Peyer's patch (tissue), 4 donors: ENCODE data around the gene HAP1. TPM values are rescaled to one million over a fixed set of nuclear protein-coding genes. Genes with fewer than 3 reads are reported as not detected.
"Not testable (repeated sequence)": the region's sequence is repeated elsewhere in the genome, so short reads cannot be mapped to it uniquely, and the experiment has no call there.

ENCODE experiments used
- DNase-seq, 3 donors: peaks; one replicate each; pipeline ENCODE4 v3.0.0-alpha.2; 2017 to 2019
- H3K27ac ChIP-seq, 4 donors: fragments of 200-600 bp; sonication (generic); one replicate each; pipeline ENCODE4 v1.5.1; 2016 to 2019
- H3K27me3 ChIP-seq, 2 donors: fragments of 200-600 bp; sonication (generic); one replicate each; pipeline ENCODE4 v1.5.1; 2019
- H3K36me3 ChIP-seq, 3 donors: fragments of 200-600 bp; sonication (generic); one replicate each; pipeline ENCODE4 v1.5.1; 2016 to 2019
- H3K4me1 ChIP-seq, 4 donors: fragments of 200-600 bp; sonication (generic); one replicate each; pipeline ENCODE4 v1.5.1; 2016 to 2019
- H3K4me3 ChIP-seq, 4 donors: fragments of 200-600 bp; sonication (generic); 1 replicate in 3 of 4; 2 replicates in 1 of 4; pipeline ENCODE4 v1.5.1; 2016 to 2019; ENCODE audit warnings: mild to moderate bottlenecking in 1 of 4
- H3K9me3 ChIP-seq, 4 donors: fragments of 200-600 bp; sonication (generic); one replicate each; pipeline ENCODE4 v1.5.1; 2016 to 2019; ENCODE audit warnings: mild to moderate bottlenecking in 1 of 4
- POLR2A ChIP-seq, 2 donors: fragments of 450-650 bp; IDR thresholded peaks; one replicate each; pipeline ENCODE4 v1.5.1; 2017; ENCODE audit warnings: antibody characterized with exemption in 2 of 2, mild to moderate bottlenecking in 2 of 2, moderate library complexity in 2 of 2
- total RNA-seq, 4 donors: library from RNA; depleted of rRNA; stranded (reverse); fragments of >200 nt; gene quantifications; one replicate each; pipeline ENCODE4 v1.1.0, GENCODE V29; 2016
- TF ChIP-seq, protein P1 (sequence below), 6 experiments: fragments of 450-650 bp in 4 of 6; fragments of 200-600 bp in 2 of 6; sonication (generic) in 1 of 6; IDR thresholded peaks; one replicate each; pipeline ENCODE4 v1.5.1; 2017 to 2019; ENCODE audit warnings: antibody characterized with exemption in 6 of 6, mild to moderate bottlenecking in 3 of 6, moderate library complexity in 1 of 6

HAP1 gene
- total RNA-seq, 4 donors from 2014 or later: 0.94 to 5.0 TPM; not detected in 2

DNA sequence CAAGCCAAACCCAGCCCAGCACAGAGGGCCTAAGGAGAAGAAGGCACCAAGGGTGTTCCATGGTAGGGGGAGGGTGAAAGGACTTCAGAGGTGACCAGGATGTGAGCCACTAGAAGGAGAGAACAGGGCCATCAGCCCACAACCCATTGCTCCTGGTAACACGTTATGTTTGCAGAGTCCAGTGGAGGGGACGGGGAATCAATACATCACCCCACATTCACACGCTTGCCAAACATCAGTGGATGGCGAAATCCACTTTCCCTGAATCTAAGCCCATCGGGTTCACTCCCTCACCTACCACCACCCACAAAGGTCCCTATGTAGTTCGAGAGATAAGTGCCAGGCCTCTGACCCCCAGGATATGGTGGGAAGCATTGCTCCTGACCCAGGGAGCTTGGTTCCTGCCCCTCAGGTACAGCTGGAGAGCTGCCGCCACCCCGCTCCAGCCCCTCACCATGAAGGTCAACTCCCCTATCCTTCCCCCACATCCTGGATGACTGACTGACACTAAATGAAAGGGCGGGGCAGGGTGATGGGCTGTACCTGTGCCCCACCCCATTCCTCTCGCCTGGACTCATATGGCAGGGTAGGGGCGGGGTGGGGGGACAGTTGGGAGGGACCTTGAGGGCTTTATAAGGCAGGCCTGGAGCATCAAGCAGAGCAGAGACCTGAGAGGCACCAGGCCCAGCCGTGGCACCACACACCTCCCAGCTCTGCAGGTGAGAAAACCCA is 22.6 kb downstream of the HAP1 start, which contains the start of gene GAST:
TSS of gene GAST (plus strand) at position 663 of the 732 bp plus-strand sequence. CDS start 3,106 bp downstream, outside the sequence.
- Histone ChIP-seq H3K4me3 (no peak within 1 kb of the TSS), H3K36me3 (no peaks in the 10 kb centered on the region), H3K4me1 (no peaks in the 10 kb centered on the region), H3K27ac (no peak within 1 kb of the TSS), H3K9me3 (no peaks in the 10 kb centered on the region), H3K27me3 (no peaks in the 10 kb centered on the region)
- no peak for DNase-seq
- TF ChIP-seq POLR2A (IDR thresholded peaks at IDR 0.05): no peak
- TF ChIP-seq, protein P1, sequence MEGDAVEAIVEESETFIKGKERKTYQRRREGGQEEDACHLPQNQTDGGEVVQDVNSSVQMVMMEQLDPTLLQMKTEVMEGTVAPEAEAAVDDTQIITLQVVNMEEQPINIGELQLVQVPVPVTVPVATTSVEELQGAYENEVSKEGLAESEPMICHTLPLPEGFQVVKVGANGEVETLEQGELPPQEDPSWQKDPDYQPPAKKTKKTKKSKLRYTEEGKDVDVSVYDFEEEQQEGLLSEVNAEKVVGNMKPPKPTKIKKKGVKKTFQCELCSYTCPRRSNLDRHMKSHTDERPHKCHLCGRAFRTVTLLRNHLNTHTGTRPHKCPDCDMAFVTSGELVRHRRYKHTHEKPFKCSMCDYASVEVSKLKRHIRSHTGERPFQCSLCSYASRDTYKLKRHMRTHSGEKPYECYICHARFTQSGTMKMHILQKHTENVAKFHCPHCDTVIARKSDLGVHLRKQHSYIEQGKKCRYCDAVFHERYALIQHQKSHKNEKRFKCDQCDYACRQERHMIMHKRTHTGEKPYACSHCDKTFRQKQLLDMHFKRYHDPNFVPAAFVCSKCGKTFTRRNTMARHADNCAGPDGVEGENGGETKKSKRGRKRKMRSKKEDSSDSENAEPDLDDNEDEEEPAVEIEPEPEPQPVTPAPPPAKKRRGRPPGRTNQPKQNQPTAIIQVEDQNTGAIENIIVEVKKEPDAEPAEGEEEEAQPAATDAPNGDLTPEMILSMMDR (IDR thresholded peaks at IDR 0.05): no peak

DNA sequence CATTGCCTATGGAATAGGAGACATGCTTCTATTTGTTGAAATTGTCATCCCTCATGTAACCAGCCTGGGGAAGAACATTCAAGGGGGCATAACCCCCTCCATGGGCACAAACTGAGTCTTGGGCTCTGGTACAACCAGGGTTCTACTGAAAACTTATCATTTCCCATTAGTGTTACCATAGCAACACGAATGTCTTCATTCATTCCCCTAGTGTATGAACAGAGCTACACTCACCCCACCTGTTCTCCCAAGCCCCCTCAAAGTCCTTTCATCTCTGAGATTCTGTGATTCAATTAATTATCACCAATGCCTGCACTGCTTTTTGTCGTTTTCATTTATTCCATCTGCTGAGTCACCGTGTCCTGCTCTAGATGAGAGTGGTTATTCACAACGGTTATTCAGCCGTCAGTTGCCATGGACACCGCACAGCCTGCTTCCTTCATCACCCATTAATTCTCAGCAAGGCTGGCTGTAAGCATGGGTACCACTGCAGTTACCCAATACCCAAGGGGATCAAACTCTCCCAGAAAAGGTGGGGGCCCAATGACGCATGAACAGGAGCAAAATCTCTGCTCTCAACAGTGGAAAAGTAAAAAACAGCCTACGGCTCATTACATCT is 23.9 kb downstream of the HAP1 start:
- no peak for TF ChIP-seq POLR2A (IDR thresholded peaks at IDR 0.05)
- TF ChIP-seq, protein P1 (IDR thresholded peaks at IDR 0.05): no peak
- no peak for DNase-seq

DNA sequence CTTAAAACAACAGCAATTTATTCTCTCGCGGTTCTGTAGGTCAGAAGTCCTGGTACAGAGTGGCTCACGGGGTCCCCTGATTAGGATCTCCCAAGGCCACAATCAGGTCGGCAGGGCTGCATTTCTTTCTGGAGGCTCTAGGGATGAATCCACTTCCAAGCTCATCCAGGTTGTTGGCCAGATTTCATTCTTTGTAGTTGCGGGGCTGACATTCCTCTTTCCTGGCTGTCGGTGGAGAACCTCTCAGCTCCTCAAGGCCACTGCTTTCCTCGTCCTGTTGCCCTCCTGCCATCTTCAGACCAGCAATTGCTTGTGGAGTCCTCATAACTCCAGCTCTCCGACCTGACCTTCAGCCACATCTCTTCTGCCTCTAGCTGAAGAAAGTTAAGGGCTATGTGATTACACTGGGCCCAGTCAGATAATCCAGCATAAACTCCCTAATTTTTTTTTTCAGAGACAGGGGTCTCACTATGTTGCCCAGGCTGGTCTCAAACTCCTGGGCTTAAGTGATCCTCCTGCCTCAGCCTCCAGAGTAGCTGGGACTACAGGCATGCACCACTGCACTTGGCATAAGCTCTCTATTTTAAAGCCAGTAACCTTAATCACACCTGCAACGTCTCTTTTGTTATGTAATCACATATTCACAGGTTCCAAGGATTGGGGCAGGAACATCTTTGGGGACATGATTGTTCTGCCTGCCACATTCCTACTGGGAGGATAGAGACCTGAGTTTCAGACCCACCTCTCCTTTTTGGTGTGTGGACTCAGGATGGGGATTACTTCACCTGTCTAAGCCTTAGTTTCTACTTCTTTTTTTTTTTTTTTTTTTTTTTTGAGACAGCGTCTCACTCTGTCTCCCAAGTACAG is 26.4 kb downstream of the HAP1 start:
- no peak for DNase-seq
- H3K9me3 ChIP-seq: no peaks in the 10 kb centered on the region
- no peaks in the 10 kb centered on the region for H3K27me3 ChIP-seq
- H3K27ac ChIP-seq: no peak overlapping the region
- H3K4me3 ChIP-seq: no peak overlapping the region
- no peaks in the 10 kb centered on the region for H3K36me3 ChIP-seq
- no peaks in the 10 kb centered on the region for H3K4me1 ChIP-seq
- TF ChIP-seq, protein P1 (IDR thresholded peaks at IDR 0.05): no peak
- TF ChIP-seq POLR2A (IDR thresholded peaks at IDR 0.05): no peak

More for the DNA sequence above, 23.9 kb downstream of the HAP1 start:
- H3K9me3 ChIP-seq: no peaks in the 10 kb centered on the region
- H3K4me1 ChIP-seq: no peaks in the 10 kb centered on the region
- H3K27me3 ChIP-seq: no peaks in the 10 kb centered on the region
- no peaks in the 10 kb centered on the region for H3K36me3 ChIP-seq
- no peak overlapping the region for H3K4me3 ChIP-seq
- H3K27ac ChIP-seq: no peak overlapping the region

- DNase-seq: no peak
- Histone ChIP-seq H3K27me3 (no peaks in the 10 kb centered on the region), H3K9me3 (no peaks in the 10 kb centered on the region), H3K4me3 (no peak overlapping the region), H3K36me3 (no peaks in the 10 kb centered on the region), H3K27ac (no peak overlapping the region), H3K4me1 (no peaks in the 10 kb centered on the region)
- TF ChIP-seq POLR2A (IDR thresholded peaks at IDR 0.05): no peak
- TF ChIP-seq, protein P1 (IDR thresholded peaks at IDR 0.05): no peak
Measured at GRCh38 chr17:41705271-41705991, 29.0 kb downstream of the HAP1 start.

DNA sequence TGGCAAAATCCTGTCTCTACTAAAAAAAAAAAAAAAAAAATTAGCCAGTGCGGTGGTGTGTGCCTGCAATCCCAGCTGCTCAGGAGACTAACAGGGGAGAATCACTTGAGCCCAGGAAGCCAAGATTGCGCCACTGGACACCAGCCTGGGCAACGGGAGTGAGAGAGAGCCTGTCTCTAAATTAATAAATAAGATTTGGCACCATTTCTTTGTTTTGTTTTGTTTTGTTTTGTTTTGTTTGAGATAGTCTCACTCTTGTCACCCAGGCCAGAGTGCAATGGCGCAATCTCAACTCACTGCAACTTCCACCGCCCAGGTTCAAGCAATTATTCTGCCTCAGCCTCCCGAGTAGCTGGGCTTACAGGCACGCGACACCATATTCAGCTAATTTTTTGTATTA is 31.7 kb downstream of the HAP1 start:
- Histone ChIP-seq H3K27me3 (no peaks in the 10 kb centered on the region), H3K27ac (no peak overlapping the region), H3K9me3 (no peaks in the 10 kb centered on the region), H3K36me3 (no peaks in the 10 kb centered on the region), H3K4me1 (peaks cover 0 to 2% (median 0%) of the 10 kb centered on the region in 4 donors), H3K4me3 (no peak overlapping the region)
- TF ChIP-seq, protein P1 (IDR thresholded peaks at IDR 0.05): no peak
- no peak for TF ChIP-seq POLR2A (IDR thresholded peaks at IDR 0.05)
- no peak for DNase-seq

DNA sequence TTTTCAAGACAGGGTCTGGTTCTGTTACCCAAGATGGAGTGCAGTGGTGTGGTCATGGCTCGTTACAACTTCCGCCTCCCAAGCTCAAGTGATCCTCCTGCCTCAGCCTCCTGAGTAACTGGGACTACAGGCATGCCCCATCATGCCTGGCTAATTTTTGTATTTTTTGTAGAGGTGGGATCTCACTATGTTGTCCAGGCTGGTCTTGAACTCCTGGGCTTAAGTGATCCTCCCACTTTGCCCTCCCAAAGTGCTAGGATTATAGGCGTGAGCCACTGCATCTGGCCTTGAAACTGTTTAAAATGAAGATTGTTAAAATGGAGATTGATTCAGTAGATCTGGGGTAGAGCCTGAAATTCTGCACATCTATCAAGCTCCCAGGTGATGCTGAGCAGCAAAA is 33.6 kb downstream of the HAP1 start:
- peaks cover 0 to 20% (median 0%) of the 10 kb centered on the region in 4 donors for H3K4me1 ChIP-seq
- H3K36me3 ChIP-seq, H3K27me3 ChIP-seq, DNase-seq, H3K9me3 ChIP-seq, H3K27ac ChIP-seq, H3K4me3 ChIP-seq: not testable (repeated sequence)
